Cardiac fibroblast (primary cell): ENCODE data around the gene MORC4.

Experiments used
- DNase-seq, 2 donors: peaks; one replicate each; pipeline versions ENCODE4 v3.0.0 to v3.0.0-alpha.2; 2010; ENCODE audit warnings: low read depth in 2 of 2
- H3K4me3 ChIP-seq, 2 donors: replicated peaks in 1 of 2; 1 replicate in 1 of 2; 2 replicates in 1 of 2; pipeline ENCODE4 v1.5.1; 2011; ENCODE audit warnings: low read depth in 2 of 2, low read length in 2 of 2, mild to moderate bottlenecking in 2 of 2, moderate library complexity in 1 of 2
- TF ChIP-seq, protein P1 (sequence below): IDR thresholded peaks from one replicate; pipeline ENCODE4 v1.5.1; 2011; ENCODE audit warnings: low read depth, mild to moderate bottlenecking, low read length, inconsistent platforms

The MORC4 gene

DNA sequence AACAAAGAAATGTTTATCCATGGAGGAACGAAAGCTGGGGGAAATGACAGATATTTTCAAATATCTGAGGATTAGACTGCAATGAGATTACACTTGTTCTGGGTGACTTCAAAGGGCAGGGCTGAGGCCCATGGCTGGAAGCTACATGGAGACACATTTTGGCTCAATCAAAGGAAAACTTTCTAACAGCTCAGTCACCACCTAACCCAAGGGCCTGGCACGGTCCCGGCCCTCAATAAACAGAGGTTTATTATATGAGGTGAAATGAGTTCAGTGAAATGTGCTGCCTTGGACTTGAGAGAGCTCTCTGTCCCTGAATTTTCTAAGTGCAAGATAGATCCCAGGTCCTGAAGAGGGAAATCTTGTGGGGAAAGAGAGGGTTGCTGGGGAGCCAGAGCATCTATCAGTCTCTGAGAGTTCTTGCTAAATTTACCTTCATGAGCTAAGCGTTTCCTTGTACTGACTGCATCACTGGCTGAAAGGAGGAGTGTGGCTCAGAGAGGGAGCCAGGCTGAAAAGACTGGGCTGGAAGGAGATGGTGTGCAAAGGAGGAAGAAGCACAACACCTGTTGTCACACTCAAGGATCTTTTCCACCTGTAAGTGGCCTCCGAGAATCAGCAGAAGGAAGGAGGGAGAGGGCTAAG, 94.8 kb downstream of the MORC4 start:
- TF ChIP-seq, protein P1, sequence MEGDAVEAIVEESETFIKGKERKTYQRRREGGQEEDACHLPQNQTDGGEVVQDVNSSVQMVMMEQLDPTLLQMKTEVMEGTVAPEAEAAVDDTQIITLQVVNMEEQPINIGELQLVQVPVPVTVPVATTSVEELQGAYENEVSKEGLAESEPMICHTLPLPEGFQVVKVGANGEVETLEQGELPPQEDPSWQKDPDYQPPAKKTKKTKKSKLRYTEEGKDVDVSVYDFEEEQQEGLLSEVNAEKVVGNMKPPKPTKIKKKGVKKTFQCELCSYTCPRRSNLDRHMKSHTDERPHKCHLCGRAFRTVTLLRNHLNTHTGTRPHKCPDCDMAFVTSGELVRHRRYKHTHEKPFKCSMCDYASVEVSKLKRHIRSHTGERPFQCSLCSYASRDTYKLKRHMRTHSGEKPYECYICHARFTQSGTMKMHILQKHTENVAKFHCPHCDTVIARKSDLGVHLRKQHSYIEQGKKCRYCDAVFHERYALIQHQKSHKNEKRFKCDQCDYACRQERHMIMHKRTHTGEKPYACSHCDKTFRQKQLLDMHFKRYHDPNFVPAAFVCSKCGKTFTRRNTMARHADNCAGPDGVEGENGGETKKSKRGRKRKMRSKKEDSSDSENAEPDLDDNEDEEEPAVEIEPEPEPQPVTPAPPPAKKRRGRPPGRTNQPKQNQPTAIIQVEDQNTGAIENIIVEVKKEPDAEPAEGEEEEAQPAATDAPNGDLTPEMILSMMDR, result no peak
- DNase-seq, result no peak

GRCh38 chrX:106903856-106904528, 96.0 kb downstream of the MORC4 start:
- no peak for DNase-seq
- H3K4me3 ChIP-seq, result no peak overlapping the region
- TF ChIP-seq, protein P1, result no peak

More for the DNA sequence above, 94.8 kb downstream of the MORC4 start:
- H3K4me3 ChIP-seq, result no peak overlapping the region

GRCh38 chrX:106903291-106903824, 96.7 kb downstream of the MORC4 start, which contains the start of gene RIPPLY1:
Gene RIPPLY1 (minus strand): TSS chrX:106903341. CDS start chrX:106903287, 54 bp downstream.
- TF ChIP-seq, protein P1, result no peak

DNA sequence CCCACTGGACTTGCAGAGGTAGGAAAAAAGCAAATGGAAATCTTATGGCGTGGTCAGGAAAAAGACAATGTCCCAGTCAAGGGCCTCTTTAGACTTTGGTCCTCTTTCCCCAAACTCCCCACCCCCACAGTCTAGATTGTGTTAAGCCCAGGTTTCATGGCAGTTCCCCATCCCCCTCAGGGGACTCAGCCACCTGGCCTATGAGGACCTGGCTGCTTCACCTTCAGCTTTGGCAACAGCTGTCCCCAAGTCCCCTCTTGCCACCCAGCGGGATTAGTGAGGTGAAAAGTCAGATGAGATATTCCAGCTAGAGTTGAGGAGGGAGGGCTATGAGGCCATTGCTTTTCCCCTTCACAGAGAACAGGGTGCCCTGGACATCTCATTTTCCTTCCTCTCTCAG, 97.3 kb downstream of the MORC4 start:
- no peak overlapping the region for H3K4me3 ChIP-seq
- no peak for DNase-seq
- TF ChIP-seq, protein P1, result no peak

More at GRCh38 chrX:106903291-106903824, 96.7 kb downstream of the MORC4 start, which contains the start of gene RIPPLY1:
- no peak within 1 kb of the TSS for H3K4me3 ChIP-seq
- DNase-seq, result no peak

GRCh38 chrX:106901781-106902219, 98.2 kb downstream of the MORC4 start:
- no peak overlapping the region for H3K4me3 ChIP-seq
- no peak for DNase-seq
- TF ChIP-seq, protein P1, result no peak

DNA sequence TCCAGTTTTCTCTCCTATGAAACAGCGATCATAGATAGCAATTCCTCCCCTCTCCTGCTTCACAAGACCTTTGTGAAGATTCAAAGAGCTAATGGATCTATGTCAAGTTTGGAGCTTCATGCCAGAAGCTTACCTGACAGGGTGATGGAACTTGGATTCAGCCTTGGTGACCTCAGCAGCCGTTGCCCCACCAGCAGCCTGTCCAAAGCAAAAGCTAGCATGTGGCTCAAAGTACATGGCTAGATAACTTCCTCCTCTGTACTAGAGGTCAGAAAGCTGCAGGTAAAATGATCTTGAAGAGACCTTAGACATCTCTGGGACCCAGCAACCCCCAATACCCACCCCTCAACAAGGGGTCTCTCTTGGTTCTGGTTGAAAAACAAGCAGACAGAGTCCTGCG, 98.7 kb downstream of the MORC4 start:
- H3K4me3 ChIP-seq, result no peak overlapping the region
- no peak for DNase-seq
- TF ChIP-seq, protein P1, result no peak
